K562 (cell line): Measurements from ENCODE around the gene SZT2. TPM values are rescaled to one million over a fixed set of nuclear protein-coding genes. Genes with fewer than 3 reads are reported as not detected.

Experiments used
- ASH1L ChIP-seq: fragments of 450-650 bp; IDR thresholded peaks from 2 replicates; pipeline ENCODE4 v1.6.1; 2018; ENCODE audit warnings: borderline replicate concordance, mild to moderate bottlenecking, low read depth; ENCODE audit not compliant: partially characterized antibody
- CAMTA2 ChIP-seq: fragments of 250-450 bp; sonication (Bioruptor Pico); conservative IDR thresholded peaks from 2 replicates; pipeline ENCODE4 v1.5.1; 2022
- GABPA ChIP-seq: fragments of 200-800 bp; sonication (Bioruptor generic); conservative IDR thresholded peaks from 2 replicates; pipeline ENCODE4 v1.6.1; 2016; ENCODE audit warnings: low read depth, missing genetic modification characterization, missing compliant biosample characterization
- NFYB ChIP-seq: IDR thresholded peaks from 2 replicates; pipeline ENCODE4 v1.6.1; 2011; ENCODE audit warnings: mild to moderate bottlenecking, moderate library complexity; ENCODE audit not compliant: insufficient read length; ENCODE audit errors: extremely low read depth
- SMAD1 ChIP-seq: fragments of 150-350 bp; IDR thresholded peaks from 2 replicates; pipeline ENCODE4 v1.6.1; 2014; ENCODE audit warnings: low read length, low read depth; ENCODE audit not compliant: partially characterized antibody
- TAF1 ChIP-seq: IDR thresholded peaks from 2 replicates; pipeline ENCODE4 v1.6.1; 2011; ENCODE audit warnings: mild to moderate bottlenecking, low read length, moderate library complexity; ENCODE audit not compliant: insufficient read depth, control insufficient read depth, severe bottlenecking; ENCODE audit errors: extremely low read depth
- ZFX ChIP-seq: sonication (generic); formaldehyde crosslinking; IDR thresholded peaks from 2 replicates; pipeline ENCODE4 v1.8.0; 2022; ENCODE audit warnings: mild to moderate bottlenecking, missing genetic modification reagents, moderate library complexity
- polyA plus RNA-seq, 8 experiments: library from polyadenylated mRNA; depleted of rRNA in 4 of 8; stranded (reverse) in 5 of 8; unstranded in 3 of 8; fragments of >200 nt; fragmentation: Nextera tagmentation in 2 of 8; fragmentation: Illumina TruSeq in 1 of 8; extraction: Ambion mirVana in 2 of 8; extraction: Trizol in 1 of 8; gene quantifications; 2 replicates each; pipeline versions ENCODE4 v1.2.1 to v1.2.3, GENCODE V29; 2011 to 2014; ENCODE audit warnings: inconsistent platforms in 1 of 8, missing spikeins in 1 of 8
- total RNA-seq, 7 experiments: library from RNA; depleted of rRNA in 6 of 7; stranded (reverse); fragments of >200 nt in 6 of 7; fragmentation: Illumina TruSeq in 2 of 7; extraction: Trizol in 2 of 7; gene quantifications; 2 replicates each; pipeline versions ENCODE4 v1.2.1 to v1.2.3, GENCODE V29; 2011 to 2021; ENCODE audit warnings: low replicate concordance in 1 of 7
- TF ChIP-seq, protein P1 (sequence below): fragments of 450-650 bp; IDR thresholded peaks from 2 replicates; pipeline ENCODE4 v1.6.1; 2018; ENCODE audit not compliant: partially characterized antibody
- TF ChIP-seq, protein P2 (sequence below), 2 experiments: fragments of 450-650 bp in 1 of 2; sonication (generic) in 1 of 2; formaldehyde crosslinking in 1 of 2; IDR thresholded peaks; 2 replicates each; pipeline versions ENCODE4 v1.7.1 to v1.9.0; 2016 to 2022; ENCODE audit warnings: inconsistent platforms in 1 of 2, mild to moderate bottlenecking in 1 of 2, missing genetic modification reagents in 1 of 2

The SZT2 gene
- total and polyA plus RNA-seq, 9 of the 15 experiments (the other 6 are each of a cell fraction or from before 2014, with no cell fraction given) = 0.88 to 31.0 (median 12.8) TPM

DNA sequence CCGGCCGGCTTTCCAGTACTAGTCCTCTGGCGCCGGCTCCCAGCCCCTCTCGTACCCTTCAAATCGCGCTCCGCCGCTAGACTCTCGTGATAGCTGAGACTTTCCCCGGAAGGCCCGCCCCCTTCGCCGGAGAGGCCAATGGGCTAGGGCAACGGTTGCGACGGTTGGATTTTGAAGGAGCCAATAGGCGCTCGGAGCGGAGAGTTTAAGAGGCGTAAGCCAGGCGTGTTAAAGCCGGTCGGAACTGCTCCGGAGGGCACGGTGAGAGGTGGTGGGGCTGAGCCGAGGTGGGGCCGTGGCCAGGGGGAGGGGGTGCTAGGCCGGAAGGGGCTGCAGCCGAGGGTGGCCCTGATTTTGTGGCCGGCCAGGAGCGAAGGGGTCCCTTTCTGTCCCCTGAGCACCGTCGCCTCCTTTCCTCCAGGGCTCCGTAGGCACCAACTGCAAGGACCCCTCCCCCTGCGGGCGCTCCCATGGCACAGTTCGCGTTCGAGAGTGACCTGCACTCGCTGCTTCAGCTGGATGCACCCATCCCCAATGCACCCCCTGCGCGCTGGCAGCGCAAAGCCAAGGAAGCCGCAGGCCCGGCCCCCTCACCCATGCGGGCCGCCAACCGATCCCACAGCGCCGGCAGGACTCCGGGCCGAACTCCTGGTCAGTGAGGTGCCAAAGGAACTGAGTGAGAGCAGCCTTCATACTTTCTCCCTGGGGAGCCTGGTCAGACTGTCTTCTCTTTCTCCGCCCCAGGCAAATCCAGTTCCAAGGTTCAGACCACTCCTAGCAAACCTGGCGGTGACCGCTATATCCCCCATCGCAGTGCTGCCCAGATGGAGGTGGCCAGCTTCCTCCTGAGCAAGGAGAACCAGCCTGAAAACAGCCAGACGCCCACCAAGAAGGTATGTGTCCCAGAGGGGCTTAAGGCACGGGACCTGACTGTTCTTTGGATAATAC, 30.7 kb upstream of the SZT2 start, which contains the start of gene CDC20 (continued):
- TF ChIP-seq, protein P1, sequence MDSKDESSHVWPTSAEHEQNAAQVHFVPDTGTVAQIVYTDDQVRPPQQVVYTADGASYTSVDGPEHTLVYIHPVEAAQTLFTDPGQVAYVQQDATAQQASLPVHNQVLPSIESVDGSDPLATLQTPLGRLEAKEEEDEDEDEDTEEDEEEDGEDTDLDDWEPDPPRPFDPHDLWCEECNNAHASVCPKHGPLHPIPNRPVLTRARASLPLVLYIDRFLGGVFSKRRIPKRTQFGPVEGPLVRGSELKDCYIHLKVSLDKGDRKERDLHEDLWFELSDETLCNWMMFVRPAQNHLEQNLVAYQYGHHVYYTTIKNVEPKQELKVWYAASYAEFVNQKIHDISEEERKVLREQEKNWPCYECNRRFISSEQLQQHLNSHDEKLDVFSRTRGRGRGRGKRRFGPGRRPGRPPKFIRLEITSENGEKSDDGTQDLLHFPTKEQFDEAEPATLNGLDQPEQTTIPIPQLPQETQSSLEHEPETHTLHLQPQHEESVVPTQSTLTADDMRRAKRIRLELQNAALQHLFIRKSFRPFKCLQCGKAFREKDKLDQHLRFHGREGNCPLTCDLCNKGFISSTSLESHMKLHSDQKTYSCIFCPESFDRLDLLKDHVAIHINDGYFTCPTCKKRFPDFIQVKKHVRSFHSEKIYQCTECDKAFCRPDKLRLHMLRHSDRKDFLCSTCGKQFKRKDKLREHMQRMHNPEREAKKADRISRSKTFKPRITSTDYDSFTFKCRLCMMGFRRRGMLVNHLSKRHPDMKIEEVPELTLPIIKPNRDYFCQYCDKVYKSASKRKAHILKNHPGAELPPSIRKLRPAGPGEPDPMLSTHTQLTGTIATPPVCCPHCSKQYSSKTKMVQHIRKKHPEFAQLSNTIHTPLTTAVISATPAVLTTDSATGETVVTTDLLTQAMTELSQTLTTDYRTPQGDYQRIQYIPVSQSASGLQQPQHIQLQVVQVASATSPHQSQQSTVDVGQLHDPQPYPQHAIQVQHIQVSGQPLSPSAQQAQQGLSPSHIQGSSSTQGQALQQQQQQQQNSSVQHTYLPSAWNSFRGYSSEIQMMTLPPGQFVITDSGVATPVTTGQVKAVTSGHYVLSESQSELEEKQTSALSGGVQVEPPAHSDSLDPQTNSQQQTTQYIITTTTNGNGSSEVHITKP = peak; percentile 81
- TF ChIP-seq ASH1L = peak; percentile 69
- peak; percentile 97 for TF ChIP-seq NFYB
- TF ChIP-seq, protein P2, sequence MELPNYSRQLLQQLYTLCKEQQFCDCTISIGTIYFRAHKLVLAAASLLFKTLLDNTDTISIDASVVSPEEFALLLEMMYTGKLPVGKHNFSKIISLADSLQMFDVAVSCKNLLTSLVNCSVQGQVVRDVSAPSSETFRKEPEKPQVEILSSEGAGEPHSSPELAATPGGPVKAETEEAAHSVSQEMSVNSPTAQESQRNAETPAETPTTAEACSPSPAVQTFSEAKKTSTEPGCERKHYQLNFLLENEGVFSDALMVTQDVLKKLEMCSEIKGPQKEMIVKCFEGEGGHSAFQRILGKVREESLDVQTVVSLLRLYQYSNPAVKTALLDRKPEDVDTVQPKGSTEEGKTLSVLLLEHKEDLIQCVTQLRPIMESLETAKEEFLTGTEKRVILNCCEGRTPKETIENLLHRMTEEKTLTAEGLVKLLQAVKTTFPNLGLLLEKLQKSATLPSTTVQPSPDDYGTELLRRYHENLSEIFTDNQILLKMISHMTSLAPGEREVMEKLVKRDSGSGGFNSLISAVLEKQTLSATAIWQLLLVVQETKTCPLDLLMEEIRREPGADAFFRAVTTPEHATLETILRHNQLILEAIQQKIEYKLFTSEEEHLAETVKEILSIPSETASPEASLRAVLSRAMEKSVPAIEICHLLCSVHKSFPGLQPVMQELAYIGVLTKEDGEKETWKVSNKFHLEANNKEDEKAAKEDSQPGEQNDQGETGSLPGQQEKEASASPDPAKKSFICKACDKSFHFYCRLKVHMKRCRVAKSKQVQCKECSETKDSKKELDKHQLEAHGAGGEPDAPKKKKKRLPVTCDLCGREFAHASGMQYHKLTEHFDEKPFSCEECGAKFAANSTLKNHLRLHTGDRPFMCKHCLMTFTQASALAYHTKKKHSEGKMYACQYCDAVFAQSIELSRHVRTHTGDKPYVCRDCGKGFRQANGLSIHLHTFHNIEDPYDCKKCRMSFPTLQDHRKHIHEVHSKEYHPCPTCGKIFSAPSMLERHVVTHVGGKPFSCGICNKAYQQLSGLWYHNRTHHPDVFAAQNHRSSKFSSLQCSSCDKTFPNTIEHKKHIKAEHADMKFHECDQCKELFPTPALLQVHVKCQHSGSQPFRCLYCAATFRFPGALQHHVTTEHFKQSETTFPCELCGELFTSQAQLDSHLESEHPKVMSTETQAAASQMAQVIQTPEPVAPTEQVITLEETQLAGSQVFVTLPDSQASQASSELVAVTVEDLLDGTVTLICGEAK (IDR thresholded peaks at IDR 0.05) = peak; percentile 86
- TF ChIP-seq, protein P2 (CRISPR knock-in tag; IDR thresholded peaks at IDR 0.05) = peak; percentile 47; the same call in 1 of the 2 replicates
- no peak for TF ChIP-seq SMAD1
- peak; percentile 59 for TF ChIP-seq TAF1
- TF ChIP-seq CAMTA2 = no peak
- peak; percentile 94 for TF ChIP-seq GABPA
- TF ChIP-seq ZFX = peak; percentile 72
